Sigmoid colon (tissue), 4 donors: ENCODE measurements around the gene SPATA25.

Experiments used
- CTCF ChIP-seq, 4 experiments: fragments of 450-650 bp in 3 of 4; fragments of 200-600 bp in 1 of 4; IDR thresholded peaks; one replicate each; pipeline ENCODE4 v1.5.1; 2016 to 2019; ENCODE audit warnings: antibody characterized with exemption in 4 of 4, mild to moderate bottlenecking in 3 of 4, moderate library complexity in 2 of 4
- EP300 ChIP-seq, 4 donors: sonication (generic); formaldehyde crosslinking; IDR thresholded peaks; one replicate each; pipeline ENCODE4 v1.6.1; 2017; ENCODE audit warnings: antibody characterized with exemption in 4 of 4
- POLR2A ChIP-seq, 2 donors: fragments of 450-650 bp; IDR thresholded peaks; one replicate each; pipeline ENCODE4 v1.6.1; 2016; ENCODE audit warnings: antibody characterized with exemption in 2 of 2, mild to moderate bottlenecking in 2 of 2, moderate library complexity in 2 of 2
- POLR2AphosphoS5 ChIP-seq, 4 donors: sonication (generic); formaldehyde crosslinking; IDR thresholded peaks; one replicate each; pipeline ENCODE4 v1.6.1; 2017; ENCODE audit warnings: antibody characterized with exemption in 4 of 4

- TF ChIP-seq CTCF (IDR thresholded peaks at IDR 0.05) (no peak), POLR2AphosphoS5 (IDR thresholded peaks at IDR 0.05) (peak in 2 of 4 donors; percentile 64 to 69), EP300 (IDR thresholded peaks at IDR 0.05) (no peak), POLR2A (IDR thresholded peaks at IDR 0.05) (no peak)
Measured at GRCh38 chr20:45842169-45842812, 45.1 kb downstream of the SPATA25 start.
